Nephron (organoid): ENCODE results near the gene FN1.

Source experiments
- H3K27ac Mint-ChIP-seq, 3 experiments: 2 replicates each; pipeline ENCODE4 v1.8.0; 2020; ENCODE audit warnings: mixed read lengths in 3 of 3, mild to moderate bottlenecking in 2 of 3, moderate library complexity in 1 of 3
- H3K27me3 Mint-ChIP-seq: 2 replicates; pipeline ENCODE4 v1.8.0; 2021; ENCODE audit warnings: low read depth, mild to moderate bottlenecking, moderate library complexity, mixed read lengths
- H3K36me3 Mint-ChIP-seq: 2 replicates; pipeline ENCODE4 v1.8.0; 2020; ENCODE audit warnings: low read depth, mixed read lengths
- H3K4me1 Mint-ChIP-seq: 2 replicates; pipeline ENCODE4 v1.8.0; 2020; ENCODE audit warnings: mixed read lengths
- H3K4me3 Mint-ChIP-seq, 3 experiments: 2 replicates each; pipeline ENCODE4 v1.8.0; 2020; ENCODE audit warnings: mild to moderate bottlenecking in 3 of 3, mixed read lengths in 3 of 3, moderate library complexity in 2 of 3
- H3K9me3 Mint-ChIP-seq: 2 replicates; pipeline ENCODE4 v1.8.0; 2020; ENCODE audit warnings: mixed read lengths
- TF ChIP-seq, protein P1 (sequence below), 3 experiments: fragments of 200-600 bp; sonication (generic); IDR thresholded peaks; one replicate each; pipeline ENCODE4 v1.5.0; 2021; ENCODE audit warnings: antibody characterized with exemption in 3 of 3; ENCODE audit not compliant: unreplicated experiment in 3 of 3

Gene FN1

DNA sequence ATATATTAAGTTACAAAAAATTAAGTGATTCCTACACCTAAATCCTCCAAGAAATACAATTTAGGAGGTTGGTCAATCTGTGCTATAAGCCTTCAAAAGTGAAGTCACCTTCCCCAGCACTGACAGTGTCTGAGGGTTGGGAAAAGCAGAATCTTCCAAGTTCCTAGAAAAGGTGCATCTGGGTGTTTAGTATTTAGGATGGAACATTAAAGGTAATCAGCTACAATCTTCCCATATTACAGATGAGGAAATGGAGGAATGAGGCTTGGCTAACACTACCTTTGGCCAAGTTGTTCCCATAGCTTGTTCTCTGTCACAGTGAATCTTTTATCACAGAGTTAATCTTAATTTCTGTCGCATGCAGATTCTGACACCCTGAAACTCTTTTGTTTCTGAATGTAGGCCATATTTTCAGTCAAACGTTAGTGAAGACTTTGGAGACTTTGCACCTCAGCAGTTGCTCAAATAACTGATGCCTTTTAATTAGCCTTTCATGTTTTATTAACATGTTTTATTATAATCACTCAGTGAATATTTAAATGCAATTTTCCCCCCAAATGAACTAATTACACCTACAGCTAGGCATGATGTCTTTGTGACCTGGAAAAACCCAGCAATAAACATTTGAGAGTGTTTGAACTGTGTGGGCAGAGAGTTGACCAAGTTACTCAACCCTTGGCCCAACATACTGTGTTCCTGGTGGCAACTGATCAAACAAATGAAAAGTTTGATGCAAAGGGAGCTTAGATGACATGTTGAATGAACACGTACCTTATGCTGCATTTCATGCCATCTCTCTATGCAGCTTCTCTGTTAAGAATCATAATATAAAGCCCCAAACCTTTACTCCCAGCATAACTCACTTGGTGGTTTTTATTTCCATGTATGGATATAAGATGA is 17.6 kb downstream of the FN1 start:
- TF ChIP-seq, protein P1, sequence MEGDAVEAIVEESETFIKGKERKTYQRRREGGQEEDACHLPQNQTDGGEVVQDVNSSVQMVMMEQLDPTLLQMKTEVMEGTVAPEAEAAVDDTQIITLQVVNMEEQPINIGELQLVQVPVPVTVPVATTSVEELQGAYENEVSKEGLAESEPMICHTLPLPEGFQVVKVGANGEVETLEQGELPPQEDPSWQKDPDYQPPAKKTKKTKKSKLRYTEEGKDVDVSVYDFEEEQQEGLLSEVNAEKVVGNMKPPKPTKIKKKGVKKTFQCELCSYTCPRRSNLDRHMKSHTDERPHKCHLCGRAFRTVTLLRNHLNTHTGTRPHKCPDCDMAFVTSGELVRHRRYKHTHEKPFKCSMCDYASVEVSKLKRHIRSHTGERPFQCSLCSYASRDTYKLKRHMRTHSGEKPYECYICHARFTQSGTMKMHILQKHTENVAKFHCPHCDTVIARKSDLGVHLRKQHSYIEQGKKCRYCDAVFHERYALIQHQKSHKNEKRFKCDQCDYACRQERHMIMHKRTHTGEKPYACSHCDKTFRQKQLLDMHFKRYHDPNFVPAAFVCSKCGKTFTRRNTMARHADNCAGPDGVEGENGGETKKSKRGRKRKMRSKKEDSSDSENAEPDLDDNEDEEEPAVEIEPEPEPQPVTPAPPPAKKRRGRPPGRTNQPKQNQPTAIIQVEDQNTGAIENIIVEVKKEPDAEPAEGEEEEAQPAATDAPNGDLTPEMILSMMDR (IDR thresholded peaks at IDR 0.05; ENCODE audit: unreplicated experiment in 3 of 3) = no peak
- H3K9me3 Mint-ChIP-seq = no peaks in the 10 kb centered on the region

DNA sequence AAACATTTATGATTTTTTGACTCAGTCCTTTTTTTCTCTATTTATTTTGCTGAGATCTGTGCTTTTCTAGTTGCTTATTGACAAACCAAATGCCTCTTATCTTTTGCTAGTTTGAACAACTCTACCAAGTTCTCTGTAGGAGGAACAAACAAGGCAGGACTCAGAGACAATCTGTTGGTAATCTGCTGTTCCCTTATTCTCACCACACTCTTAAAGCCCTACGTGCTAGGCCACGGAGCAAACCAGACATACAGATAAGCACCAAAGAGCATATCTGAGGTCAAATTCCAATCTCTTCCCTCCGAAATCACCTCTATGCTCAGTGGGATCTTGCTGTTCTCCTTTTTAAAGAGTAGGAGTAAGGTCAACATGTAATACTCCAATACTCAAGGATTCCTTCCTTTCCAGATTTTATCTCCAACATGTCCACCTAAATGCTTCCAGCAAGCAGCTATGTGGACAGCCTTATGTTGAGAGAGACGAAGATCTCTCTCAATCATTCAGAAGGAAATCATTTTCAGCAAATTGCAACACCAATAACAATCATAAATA is 18.4 kb downstream of the FN1 start:
- Mint-ChIP-seq H3K27me3 (no peaks in the 10 kb centered on the region), H3K4me3 (no peak overlapping the region), H3K9me3 (no peaks in the 10 kb centered on the region), H3K36me3 (peaks cover 49% of the 10 kb centered on the region), H3K4me1 (no peaks in the 10 kb centered on the region), H3K27ac (no peak overlapping the region)
- TF ChIP-seq, protein P1 (IDR thresholded peaks at IDR 0.05; ENCODE audit: unreplicated experiment in 3 of 3) = no peak

More for the DNA sequence above, 17.6 kb downstream of the FN1 start:
- H3K27ac Mint-ChIP-seq = no peak overlapping the region
- H3K27me3 Mint-ChIP-seq = no peaks in the 10 kb centered on the region
- no peaks in the 10 kb centered on the region for H3K4me1 Mint-ChIP-seq
- peaks cover 49% of the 10 kb centered on the region for H3K36me3 Mint-ChIP-seq
- no peak overlapping the region for H3K4me3 Mint-ChIP-seq

DNA sequence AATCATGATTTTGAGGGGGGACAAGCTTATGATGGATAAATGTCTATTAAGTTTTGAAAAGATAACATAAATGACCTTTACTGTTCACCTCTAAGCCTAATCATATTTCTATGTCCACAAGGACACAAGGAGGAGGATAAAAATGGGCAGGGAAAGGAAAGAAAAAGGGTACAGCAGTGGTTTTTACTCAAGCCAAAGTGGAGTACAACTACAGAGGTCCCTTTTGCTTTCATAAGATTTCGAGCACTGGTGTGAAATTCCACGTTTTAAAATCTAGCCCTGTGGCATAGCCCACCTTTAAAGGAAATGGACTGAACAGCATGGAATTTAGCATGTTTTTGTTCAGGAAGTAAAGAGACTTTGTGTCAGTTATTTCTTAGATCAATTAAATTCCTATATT is 19.2 kb downstream of the FN1 start:
- no peaks in the 10 kb centered on the region for H3K27me3 Mint-ChIP-seq
- no peak overlapping the region for H3K4me3 Mint-ChIP-seq
- peaks cover 43% of the 10 kb centered on the region for H3K36me3 Mint-ChIP-seq
- no peak overlapping the region for H3K27ac Mint-ChIP-seq
- H3K4me1 Mint-ChIP-seq = no peaks in the 10 kb centered on the region
- TF ChIP-seq, protein P1 (IDR thresholded peaks at IDR 0.05; ENCODE audit: unreplicated experiment in 3 of 3) = no peak
- no peaks in the 10 kb centered on the region for H3K9me3 Mint-ChIP-seq

DNA sequence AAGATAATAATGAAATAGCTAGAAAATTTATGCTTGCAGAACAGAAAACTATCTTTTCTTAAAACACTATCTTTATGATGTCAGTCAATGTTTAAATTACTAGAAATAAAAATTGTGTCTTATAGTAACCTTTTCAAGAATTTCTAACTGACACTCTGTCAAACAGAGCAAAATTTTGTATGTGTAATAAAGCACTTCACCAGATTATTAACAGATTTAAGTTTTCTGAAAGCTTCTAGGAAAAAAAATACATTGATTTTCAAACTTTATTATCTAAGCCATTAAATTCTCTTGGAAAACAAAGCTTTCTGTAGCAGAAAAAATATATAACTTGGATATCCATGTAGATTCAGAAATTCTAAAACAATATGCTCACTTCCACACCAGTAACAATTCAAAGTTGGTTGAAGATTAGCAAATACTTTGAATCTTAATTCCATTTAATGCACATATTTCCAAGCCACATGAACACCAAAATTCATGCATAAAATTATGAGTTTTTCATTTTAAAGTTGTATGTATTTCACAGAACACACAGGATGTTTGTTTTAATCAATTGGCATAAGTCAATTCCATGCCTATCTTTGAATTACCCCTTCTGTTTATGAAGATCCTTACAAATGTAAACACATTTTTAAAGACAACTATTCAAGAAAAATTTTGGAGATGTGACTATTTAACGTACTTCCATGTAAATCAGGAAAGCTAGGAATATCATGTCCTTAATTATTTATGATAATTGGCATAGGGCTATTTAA is 19.9 kb downstream of the FN1 start:
- H3K4me1 Mint-ChIP-seq = no peaks in the 10 kb centered on the region
- H3K9me3 Mint-ChIP-seq = no peaks in the 10 kb centered on the region
- no peak overlapping the region for H3K4me3 Mint-ChIP-seq
- peaks cover 40% of the 10 kb centered on the region for H3K36me3 Mint-ChIP-seq
- no peaks in the 10 kb centered on the region for H3K27me3 Mint-ChIP-seq
- TF ChIP-seq, protein P1 (IDR thresholded peaks at IDR 0.05; ENCODE audit: unreplicated experiment in 3 of 3) = no peak
- H3K27ac Mint-ChIP-seq = no peak overlapping the region

DNA sequence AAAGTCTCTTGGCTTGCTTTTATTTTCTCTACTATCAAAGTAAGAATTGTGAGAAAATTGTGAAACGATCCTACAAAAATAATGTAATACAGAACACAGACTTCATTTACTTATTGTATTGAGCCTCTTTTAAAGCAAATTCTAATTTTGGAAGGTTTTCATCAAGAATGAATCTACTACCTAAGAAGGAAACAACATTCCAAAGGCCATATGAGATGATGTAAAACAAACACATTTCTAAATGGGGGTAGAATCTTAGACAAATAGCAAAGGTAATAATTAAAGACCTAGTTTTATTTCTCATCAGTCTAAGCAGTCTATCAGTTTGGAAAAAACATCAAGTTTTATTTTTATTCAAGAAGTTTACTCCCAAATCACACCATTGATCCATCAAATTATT is 20.6 kb downstream of the FN1 start:
- Mint-ChIP-seq H3K4me1 (no peaks in the 10 kb centered on the region), H3K27ac (no peak overlapping the region), H3K9me3 (no peaks in the 10 kb centered on the region), H3K4me3 (no peak overlapping the region), H3K36me3 (peaks cover 39% of the 10 kb centered on the region), H3K27me3 (no peaks in the 10 kb centered on the region)
- TF ChIP-seq, protein P1 (IDR thresholded peaks at IDR 0.05; ENCODE audit: unreplicated experiment in 3 of 3) = no peak
